Measurements from ENCODE around the gene PI4KA. TPM values are rescaled to one million over a fixed set of nuclear protein-coding genes. Genes with fewer than 3 reads are reported as not detected.
"Not testable (repeated sequence)": the region's sequence is repeated elsewhere in the genome, so short reads cannot be mapped to it uniquely, and the experiment has no call there.

Gene PI4KA
- total RNA-seq, 1 experiment from 2014 or later: 54.3 TPM

DNA sequence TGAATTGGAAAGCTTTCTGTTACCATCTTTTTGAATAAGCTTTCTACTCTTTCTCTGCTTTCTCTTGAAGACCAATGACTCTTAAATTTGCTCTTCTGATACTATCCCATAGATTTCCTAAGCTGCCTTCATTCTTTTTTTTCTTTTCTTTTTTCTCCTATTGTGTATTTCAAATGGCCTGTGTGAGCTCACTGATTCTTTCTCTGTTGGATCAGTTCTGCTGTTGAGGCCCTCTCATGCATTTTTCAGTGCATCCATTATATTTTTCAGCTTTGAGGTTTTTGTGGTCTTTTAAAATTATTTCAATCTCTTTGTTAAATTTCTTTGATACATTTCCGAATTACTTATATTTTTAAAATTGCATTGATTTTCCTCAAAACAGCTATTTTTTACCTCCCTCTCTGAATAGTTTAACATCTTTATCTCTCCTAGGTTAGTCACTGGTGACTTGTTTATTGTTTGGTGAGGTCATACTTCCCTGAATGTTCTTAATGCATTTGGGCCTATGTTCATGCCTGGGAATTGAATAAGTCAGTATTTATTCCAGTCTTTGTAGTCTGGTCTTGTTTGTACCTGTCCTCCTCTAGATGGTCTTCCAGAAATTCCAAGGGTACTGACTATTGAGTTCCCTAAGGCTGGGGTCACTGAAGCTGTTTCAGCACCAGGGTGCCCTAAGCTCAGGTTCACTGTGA is 195.3 kb downstream of the PI4KA start:
- no peak for ATAC-seq
- intact Hi-C loops (cut with micrococcal nuclease; ENCODE audit: unreplicated experiment): no loop called here
- no peak for DNase-seq (ENCODE audit: low read depth, low spot score)
- Histone ChIP-seq H3K9me3 (ENCODE audit: control insufficient read depth, insufficient read depth, low read depth, low read length) (no peaks in the 10 kb centered on the region), H3K4me3 (ENCODE audit: low read depth in 2 of 2, low read length in 2 of 2) (no peak overlapping the region), H3K4me1 (ENCODE audit: control insufficient read depth, insufficient read depth, low read length) (no peaks in the 10 kb centered on the region), H3K27me3 (ENCODE audit: control insufficient read depth, insufficient read depth, low read length) (peaks cover 8% of the 10 kb centered on the region), H3K27ac (ENCODE audit: low read length) (no peak overlapping the region), H3K36me3 (ENCODE audit: control insufficient read depth, insufficient read depth, low read length) (no peaks in the 10 kb centered on the region)
- CTCF ChIA-PET: no interaction called here
- in situ Hi-C loops (cut with HindIII; ENCODE audit: low pct_unique_long_range_greater_than_20kb, low sequenced_read_pairs): no loop called here
- BruUV-seq (replicated peaks): no TSS peak
- TF ChIP-seq, protein P1, sequence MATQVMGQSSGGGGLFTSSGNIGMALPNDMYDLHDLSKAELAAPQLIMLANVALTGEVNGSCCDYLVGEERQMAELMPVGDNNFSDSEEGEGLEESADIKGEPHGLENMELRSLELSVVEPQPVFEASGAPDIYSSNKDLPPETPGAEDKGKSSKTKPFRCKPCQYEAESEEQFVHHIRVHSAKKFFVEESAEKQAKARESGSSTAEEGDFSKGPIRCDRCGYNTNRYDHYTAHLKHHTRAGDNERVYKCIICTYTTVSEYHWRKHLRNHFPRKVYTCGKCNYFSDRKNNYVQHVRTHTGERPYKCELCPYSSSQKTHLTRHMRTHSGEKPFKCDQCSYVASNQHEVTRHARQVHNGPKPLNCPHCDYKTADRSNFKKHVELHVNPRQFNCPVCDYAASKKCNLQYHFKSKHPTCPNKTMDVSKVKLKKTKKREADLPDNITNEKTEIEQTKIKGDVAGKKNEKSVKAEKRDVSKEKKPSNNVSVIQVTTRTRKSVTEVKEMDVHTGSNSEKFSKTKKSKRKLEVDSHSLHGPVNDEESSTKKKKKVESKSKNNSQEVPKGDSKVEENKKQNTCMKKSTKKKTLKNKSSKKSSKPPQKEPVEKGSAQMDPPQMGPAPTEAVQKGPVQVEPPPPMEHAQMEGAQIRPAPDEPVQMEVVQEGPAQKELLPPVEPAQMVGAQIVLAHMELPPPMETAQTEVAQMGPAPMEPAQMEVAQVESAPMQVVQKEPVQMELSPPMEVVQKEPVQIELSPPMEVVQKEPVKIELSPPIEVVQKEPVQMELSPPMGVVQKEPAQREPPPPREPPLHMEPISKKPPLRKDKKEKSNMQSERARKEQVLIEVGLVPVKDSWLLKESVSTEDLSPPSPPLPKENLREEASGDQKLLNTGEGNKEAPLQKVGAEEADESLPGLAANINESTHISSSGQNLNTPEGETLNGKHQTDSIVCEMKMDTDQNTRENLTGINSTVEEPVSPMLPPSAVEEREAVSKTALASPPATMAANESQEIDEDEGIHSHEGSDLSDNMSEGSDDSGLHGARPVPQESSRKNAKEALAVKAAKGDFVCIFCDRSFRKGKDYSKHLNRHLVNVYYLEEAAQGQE (IDR thresholded peaks at IDR 0.05; ENCODE audit: insufficient read depth in 1 of 2, low read depth in 2 of 2, low read length in 1 of 2): no peak
- TF ChIP-seq SIN3A (IDR thresholded peaks at IDR 0.05; ENCODE audit: borderline replicate concordance, insufficient read depth, low read depth, low read length) (no peak), TCF7L2 (IDR thresholded peaks at IDR 0.05; ENCODE audit: low read depth, low read length) (no peak), CTCF (IDR thresholded peaks at IDR 0.05) (no peak), POLR2AphosphoS5 (IDR thresholded peaks at IDR 0.05; ENCODE audit: low read depth, low read length) (no peak)
- POLR2A ChIA-PET: no interaction called here

GRCh38 chr22:20662524-20663036 is 196.0 kb downstream of the PI4KA start:
- H3K4me1 ChIP-seq (ENCODE audit: control insufficient read depth, insufficient read depth, low read length); CTCF ChIA-PET; H3K27ac ChIP-seq (ENCODE audit: low read length); in situ Hi-C loops (cut with HindIII; ENCODE audit: low pct_unique_long_range_greater_than_20kb, low sequenced_read_pairs); intact Hi-C loops (cut with micrococcal nuclease; ENCODE audit: unreplicated experiment); H3K9me3 ChIP-seq (ENCODE audit: control insufficient read depth, insufficient read depth, low read depth, low read length); BruUV-seq (replicated peaks); H3K27me3 ChIP-seq (ENCODE audit: control insufficient read depth, insufficient read depth, low read length); DNase-seq (ENCODE audit: low read depth, low spot score); H3K36me3 ChIP-seq (ENCODE audit: control insufficient read depth, insufficient read depth, low read length); H3K4me3 ChIP-seq (ENCODE audit: low read depth in 2 of 2, low read length in 2 of 2); ATAC-seq; POLR2A ChIA-PET: not testable (repeated sequence)

GRCh38 chr22:20661473-20661872 is 197.1 kb downstream of the PI4KA start:
- in situ Hi-C loops (cut with HindIII; ENCODE audit: low pct_unique_long_range_greater_than_20kb, low sequenced_read_pairs): no loop called here
- CTCF ChIA-PET: no interaction called here

More at GRCh38 chr22:20661473-20661872, 197.1 kb downstream of the PI4KA start:
- Histone ChIP-seq H3K27ac (ENCODE audit: low read length) (no peak overlapping the region), H3K36me3 (ENCODE audit: control insufficient read depth, insufficient read depth, low read length) (no peaks in the 10 kb centered on the region), H3K27me3 (ENCODE audit: control insufficient read depth, insufficient read depth, low read length) (peaks cover 8% of the 10 kb centered on the region), H3K9me3 (ENCODE audit: control insufficient read depth, insufficient read depth, low read depth, low read length) (no peaks in the 10 kb centered on the region), H3K4me1 (ENCODE audit: control insufficient read depth, insufficient read depth, low read length) (no peaks in the 10 kb centered on the region), H3K4me3 (ENCODE audit: low read depth in 2 of 2, low read length in 2 of 2) (no peak overlapping the region)
- POLR2A ChIA-PET: no interaction called here
- no peak for DNase-seq (ENCODE audit: low read depth, low spot score)
- ATAC-seq: no peak
- intact Hi-C loops (cut with micrococcal nuclease; ENCODE audit: unreplicated experiment): no loop called here
- no TSS peak for BruUV-seq (replicated peaks)
- TF ChIP-seq TCF7L2 (IDR thresholded peaks at IDR 0.05; ENCODE audit: low read depth, low read length): no peak
- no peak for TF ChIP-seq POLR2AphosphoS5 (IDR thresholded peaks at IDR 0.05; ENCODE audit: low read depth, low read length)
- TF ChIP-seq SIN3A (IDR thresholded peaks at IDR 0.05; ENCODE audit: borderline replicate concordance, insufficient read depth, low read depth, low read length): no peak
- TF ChIP-seq CTCF (IDR thresholded peaks at IDR 0.05): no peak
- TF ChIP-seq, protein P1 (IDR thresholded peaks at IDR 0.05; ENCODE audit: insufficient read depth in 1 of 2, low read depth in 2 of 2, low read length in 1 of 2): no peak
